Posterior vena cava (tissue), 2 donors: ENCODE results near the gene SOAT2. TPM values are rescaled to one million over a fixed set of nuclear protein-coding genes. Genes with fewer than 3 reads are reported as not detected.

ENCODE experiments used
- DNase-seq: peaks from one replicate; pipeline ENCODE4 v3.0.0-alpha.2; 2020; ENCODE audit warnings: low spot score
- intact Hi-C, 2 donors: fragments of 100-400 bp; cut with DNase I; formaldehyde crosslinking; loops; one replicate each; pipeline versions ENCODE4 v1.14.1 to v1.14.2; 2022 to 2023
- long read RNA-seq, 2 donors: library from polyadenylated mRNA; unstranded; transcript quantifications; one replicate each; pipeline ENCODE4 v2.0.0, GENCODE V29; 2020 to 2021
- total RNA-seq, 2 donors: library from RNA; stranded (reverse); fragmentation: NEBNext Ultra II Directional; extraction: Animal tissue kit (Norgen Biotek cat#: 25700); gene quantifications; one replicate each; pipeline ENCODE4 v1.2.1, GENCODE V29; 2021
- donor health status: DM: yes; HTN: yes; CAD: no.
- donor health status: DM: yes; HTN: yes; CAD: no.

SOAT2 gene, protein sequence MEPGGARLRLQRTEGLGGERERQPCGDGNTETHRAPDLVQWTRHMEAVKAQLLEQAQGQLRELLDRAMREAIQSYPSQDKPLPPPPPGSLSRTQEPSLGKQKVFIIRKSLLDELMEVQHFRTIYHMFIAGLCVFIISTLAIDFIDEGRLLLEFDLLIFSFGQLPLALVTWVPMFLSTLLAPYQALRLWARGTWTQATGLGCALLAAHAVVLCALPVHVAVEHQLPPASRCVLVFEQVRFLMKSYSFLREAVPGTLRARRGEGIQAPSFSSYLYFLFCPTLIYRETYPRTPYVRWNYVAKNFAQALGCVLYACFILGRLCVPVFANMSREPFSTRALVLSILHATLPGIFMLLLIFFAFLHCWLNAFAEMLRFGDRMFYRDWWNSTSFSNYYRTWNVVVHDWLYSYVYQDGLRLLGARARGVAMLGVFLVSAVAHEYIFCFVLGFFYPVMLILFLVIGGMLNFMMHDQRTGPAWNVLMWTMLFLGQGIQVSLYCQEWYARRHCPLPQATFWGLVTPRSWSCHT
- under 1 TPM; 0.32 to 0.90 TPM for total RNA-seq
- long read RNA-seq, donor 1, partial matches to known transcripts = 0 of 1 reads
- long read RNA-seq, donor 1, other reads (novel, unspliced or antisense) = 1 of 1 reads
- long read RNA-seq, donor 2, partial matches to known transcripts = 0 of 1 reads
- long read RNA-seq, donor 2, other reads (novel, unspliced or antisense) = 1 of 1 reads

DNA sequence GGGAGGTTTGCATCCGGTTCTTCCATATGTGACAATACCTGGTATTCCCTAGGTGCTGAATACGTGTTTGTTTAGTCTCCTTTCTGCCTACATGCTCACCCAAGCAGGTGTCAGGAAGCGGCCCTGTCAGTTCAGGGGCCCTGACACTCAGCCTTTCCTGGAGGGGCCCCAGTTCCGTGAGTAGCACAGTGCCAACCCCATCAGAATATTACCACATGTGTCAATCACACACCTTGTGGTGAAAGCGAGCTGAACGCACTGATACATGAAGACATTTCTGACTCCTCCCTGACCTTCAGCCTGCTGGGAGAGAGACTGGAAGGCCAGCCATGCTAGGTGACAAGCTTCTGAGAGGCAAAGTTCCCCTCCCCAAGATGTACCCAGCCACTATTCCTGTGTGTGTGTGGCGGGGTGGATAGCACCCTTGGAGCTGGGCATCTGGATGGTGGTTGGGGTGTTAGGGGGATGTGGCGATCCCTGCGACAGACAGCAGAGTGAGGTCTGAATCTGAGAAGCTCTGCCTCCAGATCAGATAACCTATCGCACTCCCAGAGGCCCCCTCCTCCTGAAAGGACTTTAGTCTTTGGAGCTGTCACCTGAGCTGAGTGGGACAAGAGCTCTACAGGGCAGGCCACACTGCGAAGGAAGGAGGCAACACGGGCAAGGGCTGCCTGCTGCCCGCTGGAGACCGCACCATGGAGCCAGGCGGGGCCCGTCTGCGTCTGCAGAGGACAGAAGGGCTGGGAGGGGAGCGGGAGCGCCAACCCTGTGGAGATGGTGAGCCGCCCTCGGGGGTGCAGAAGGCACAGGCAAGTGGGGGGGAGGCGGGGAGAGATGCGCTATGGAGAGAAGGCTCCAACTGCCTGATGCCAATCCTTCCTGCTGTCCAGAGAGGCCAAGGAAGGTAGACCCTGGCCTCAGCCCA lies at the start of gene SOAT2:
Gene SOAT2, plus strand, starts transcription at position 604 of the 925 bp plus-strand sequence. Its CDS starts 92 bp downstream, at position 696.
- DNase-seq = no peak
- intact Hi-C loops = loop anchor here (5.0 kb wide), 1 partner anchor 36 kb away; no protein-coding TSS in a partner anchor

DNA sequence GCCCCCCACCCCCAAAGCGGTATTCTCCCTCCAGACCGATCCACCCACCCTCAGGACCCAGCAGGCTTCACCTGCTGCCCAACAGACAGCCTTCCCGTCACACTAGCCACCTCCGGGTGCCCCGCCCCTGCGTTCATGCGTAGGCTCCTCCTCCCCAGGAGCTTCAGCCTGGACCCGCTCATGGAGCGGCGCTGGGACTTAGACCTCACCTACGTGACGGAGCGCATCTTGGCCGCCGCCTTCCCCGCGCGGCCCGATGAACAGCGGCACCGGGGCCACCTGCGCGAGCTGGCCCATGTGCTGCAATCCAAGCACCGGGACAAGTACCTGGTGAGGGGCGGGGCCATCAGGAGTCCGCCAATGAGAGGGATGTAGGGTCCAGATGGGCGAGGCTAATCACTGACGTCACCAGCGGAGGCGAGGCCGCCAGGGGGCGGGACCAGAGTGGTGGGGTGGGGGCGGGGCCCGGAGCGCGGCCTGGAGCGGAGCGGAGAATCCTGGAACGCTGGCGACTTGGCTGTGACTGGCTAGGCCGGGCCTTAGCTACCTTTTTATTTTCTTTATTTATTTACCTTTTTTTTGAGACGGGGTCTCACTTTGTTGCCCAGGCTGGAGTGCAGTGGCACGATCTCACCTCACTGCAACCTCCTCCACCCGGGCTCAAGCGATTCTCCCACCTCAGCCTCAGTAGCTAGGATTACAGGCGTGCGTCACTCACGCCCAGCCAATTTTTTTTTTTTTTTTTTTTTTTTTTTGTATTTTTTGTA lies 49.0 kb upstream of the SOAT2 start:
- peak; percentile 97 for DNase-seq
- intact Hi-C loops = no loop called here

DNA sequence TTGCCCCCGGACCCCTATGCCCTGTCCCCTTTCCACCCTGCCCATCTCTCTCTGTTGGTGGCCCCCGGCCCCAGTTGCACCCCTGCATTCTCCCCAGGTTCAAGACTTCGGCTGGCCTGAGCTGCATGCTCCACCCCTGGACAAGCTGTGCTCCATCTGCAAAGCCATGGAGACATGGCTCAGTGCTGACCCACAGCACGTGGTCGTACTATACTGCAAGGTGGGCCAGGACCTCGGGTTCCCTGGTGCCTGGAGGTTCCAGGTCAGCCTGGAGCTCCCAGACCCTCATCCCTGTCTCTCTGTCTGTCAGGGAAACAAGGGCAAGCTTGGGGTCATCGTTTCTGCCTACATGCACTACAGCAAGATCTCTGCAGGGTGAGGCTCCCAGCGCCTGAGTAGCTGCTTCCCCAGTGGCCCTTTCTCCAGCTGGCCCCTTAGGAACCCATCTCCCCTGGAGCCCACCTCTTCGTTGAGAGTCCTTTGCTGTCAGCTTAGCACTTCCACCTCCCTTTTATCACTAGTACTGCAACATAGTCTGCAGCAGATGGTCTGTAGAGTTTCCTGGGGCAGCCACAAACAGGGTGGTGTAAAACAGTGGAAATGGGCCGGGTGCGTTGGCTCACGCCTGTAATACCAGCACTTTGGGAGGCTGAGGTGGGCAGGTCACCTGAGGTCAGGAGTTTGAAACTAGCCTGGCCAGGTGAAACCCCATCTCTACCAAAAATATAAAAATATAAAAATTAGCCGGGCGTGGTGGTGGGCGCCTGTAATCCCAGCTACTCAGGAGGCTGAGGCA lies 47.6 kb upstream of the SOAT2 start:
- intact Hi-C loops = no loop called here
- DNase-seq = no peak

DNA sequence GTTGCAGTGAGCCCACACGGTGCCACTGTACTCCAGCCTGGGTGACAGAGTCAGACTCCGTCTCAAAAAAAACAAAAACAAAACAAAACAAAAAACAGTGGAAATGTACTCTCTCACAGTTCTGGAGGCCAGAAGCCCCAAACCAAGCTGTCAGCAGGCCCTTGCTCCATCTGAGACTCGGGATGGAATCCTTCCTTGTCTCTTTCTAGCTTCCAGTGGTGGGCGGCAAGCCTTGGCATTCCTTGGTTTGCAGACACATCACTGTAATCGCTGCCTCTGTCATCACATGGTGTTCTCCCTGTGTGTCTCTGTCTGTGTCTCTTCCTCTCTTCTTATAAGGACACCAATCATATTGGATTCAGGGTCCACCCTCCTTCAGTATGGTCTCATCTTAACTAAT lies 47.0 kb upstream of the SOAT2 start:
- intact Hi-C loops = no loop called here
- DNase-seq = no peak

DNA sequence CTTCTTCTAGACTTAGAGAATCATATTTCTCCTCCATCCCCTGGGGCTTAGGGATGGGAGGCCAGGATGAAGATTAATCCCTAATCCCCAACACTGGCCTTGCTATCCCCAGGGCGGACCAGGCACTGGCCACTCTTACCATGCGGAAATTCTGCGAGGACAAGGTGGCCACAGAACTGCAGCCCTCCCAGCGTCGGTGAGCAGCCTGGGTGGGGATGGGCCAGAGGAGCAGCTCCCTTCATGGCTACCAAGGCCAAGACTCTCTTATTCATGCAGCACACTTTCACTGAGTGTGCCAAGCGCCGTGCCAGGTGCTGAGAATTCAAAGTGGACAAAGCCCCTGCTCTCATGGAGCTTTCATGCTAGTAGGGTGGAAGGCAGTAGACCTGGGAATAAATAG lies 46.4 kb upstream of the SOAT2 start:
- intact Hi-C loops = no loop called here

DNA sequence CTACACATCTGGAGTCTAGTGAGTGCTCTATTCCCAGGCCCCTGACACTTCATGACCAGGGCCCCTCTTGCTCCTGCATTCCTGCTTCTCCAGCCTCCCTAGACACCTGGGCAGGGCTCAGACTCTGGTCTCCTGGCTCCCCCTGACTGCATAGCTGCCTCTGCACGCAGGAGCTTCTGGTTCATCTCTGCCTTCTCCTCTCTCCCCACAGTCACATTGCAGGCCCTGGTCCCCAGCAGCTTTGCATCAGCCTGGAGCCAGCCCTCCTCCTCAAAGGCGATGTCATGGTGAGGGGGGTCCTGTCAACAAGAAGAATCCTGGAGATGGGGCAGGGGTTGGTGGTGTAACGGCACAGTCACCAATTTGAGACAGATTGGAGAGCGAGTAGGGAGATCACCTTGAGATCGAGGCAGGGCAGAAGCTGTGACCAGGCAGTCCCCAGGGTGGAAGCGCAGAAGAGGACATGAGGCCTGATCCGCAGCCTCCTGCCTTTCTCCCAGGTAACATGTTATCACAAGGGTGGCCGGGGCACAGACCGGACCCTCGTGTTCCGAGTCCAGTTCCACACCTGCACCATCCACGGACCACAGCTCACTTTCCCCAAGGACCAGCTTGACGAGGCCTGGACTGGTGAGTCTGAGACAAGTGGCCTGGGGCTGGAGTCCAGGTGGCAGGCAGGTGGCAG lies 45.3 kb upstream of the SOAT2 start:
- intact Hi-C loops = no loop called here
- DNase-seq = peak; percentile 83

More for the DNA sequence above, 46.4 kb upstream of the SOAT2 start:
- DNase-seq = no peak

DNA sequence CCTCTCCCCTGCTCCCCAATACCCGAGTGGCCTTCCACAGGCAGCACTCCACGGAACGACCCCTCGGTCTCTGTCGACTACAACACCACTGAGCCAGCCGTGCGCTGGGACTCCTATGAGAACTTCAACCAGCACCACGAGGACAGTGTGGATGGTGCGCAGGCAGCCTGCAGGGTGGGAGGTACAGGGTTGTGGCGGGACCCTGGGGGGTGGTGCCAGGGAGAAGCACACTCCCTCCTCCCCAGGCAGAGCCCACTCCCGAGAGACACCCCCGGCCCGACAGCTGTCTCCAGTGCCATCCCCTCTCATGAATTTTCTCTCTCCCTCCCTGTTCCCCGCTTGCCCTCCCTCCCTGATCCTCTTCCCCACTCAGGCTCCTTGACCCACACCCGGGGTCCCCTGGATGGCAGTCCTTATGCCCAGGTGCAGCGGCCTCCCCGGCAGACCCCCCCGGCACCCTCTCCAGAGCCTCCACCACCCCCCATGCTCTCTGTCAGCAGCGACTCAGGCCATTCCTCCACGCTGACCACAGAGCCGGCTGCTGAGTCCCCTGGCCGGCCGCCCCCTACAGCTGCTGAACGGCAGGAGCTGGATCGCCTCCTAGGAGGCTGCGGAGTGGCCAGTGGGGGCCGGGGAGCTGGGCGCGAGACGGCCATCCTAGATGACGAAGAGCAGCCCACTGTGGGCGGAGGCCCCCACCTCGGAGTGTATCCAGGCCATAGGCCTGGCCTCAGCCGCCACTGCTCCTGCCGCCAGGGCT lies 44.4 kb upstream of the SOAT2 start:
- peak; percentile 82 for DNase-seq
- intact Hi-C loops = no loop called here

DNA sequence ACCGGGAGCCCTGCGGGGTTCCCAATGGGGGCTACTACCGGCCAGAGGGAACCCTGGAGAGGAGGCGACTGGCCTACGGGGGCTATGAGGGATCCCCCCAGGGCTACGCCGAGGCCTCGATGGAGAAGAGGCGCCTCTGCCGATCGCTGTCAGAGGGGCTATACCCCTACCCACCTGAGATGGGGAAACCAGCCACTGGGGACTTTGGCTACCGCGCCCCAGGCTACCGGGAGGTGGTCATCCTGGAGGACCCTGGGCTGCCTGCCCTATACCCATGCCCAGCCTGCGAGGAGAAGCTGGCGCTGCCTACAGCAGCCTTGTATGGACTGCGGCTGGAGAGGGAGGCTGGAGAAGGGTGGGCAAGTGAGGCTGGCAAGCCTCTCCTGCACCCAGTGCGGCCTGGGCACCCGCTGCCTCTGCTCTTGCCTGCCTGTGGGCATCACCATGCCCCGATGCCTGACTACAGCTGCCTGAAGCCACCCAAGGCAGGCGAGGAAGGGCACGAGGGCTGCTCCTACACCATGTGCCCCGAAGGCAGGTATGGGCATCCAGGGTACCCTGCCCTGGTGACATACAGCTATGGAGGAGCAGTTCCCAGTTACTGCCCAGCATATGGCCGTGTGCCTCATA lies 43.7 kb upstream of the SOAT2 start:
- intact Hi-C loops = no loop called here

DNA sequence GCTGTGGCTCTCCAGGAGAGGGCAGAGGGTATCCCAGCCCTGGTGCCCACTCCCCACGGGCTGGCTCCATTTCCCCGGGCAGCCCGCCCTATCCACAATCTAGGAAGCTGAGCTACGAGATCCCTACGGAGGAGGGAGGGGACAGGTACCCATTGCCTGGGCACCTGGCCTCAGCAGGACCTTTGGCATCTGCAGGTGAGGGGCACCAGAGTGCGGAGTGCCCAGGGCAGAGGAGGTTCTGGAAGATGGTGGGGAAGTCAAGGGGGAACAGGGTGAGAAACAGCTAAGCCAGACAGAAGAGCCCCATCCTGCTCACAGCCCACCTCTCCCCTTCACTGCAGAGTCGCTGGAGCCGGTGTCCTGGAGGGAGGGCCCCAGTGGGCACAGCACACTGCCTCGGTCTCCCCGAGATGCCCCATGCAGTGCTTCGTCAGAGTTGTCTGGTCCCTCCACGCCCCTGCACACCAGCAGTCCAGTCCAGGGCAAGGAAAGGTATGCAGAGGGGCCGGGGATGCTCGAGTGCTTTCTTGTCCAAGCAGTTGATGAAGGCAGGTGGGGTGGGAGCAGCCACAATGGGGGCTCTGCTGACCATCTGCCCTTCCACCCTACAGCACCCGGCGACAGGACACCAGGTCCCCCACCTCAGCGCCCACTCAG lies 43.1 kb upstream of the SOAT2 start:
- intact Hi-C loops = no loop called here

More for the DNA sequence above, 43.7 kb upstream of the SOAT2 start:
- peak; percentile 75 for DNase-seq

DNA sequence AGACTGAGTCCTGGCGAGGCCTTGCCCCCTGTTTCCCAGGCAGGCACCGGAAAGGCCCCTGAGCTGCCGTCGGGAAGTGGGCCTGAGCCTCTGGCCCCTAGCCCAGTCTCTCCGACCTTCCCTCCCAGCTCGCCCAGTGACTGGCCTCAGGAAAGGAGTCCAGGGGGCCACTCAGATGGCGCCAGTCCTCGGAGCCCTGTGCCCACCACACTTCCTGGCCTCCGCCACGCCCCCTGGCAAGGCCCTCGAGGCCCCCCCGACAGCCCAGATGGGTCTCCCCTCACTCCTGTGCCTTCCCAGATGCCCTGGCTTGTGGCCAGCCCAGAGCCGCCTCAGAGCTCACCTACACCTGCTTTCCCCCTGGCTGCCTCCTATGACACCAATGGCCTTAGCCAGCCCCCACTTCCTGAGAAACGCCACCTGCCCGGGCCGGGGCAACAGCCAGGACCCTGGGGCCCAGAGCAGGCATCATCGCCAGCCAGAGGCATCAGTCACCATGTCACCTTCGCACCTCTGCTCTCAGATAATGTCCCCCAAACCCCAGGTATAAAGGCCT lies 42.5 kb upstream of the SOAT2 start:
- intact Hi-C loops = no loop called here
- peak; percentile 79 for DNase-seq

More for the DNA sequence above, 43.1 kb upstream of the SOAT2 start:
- peak; percentile 80 for DNase-seq

DNA sequence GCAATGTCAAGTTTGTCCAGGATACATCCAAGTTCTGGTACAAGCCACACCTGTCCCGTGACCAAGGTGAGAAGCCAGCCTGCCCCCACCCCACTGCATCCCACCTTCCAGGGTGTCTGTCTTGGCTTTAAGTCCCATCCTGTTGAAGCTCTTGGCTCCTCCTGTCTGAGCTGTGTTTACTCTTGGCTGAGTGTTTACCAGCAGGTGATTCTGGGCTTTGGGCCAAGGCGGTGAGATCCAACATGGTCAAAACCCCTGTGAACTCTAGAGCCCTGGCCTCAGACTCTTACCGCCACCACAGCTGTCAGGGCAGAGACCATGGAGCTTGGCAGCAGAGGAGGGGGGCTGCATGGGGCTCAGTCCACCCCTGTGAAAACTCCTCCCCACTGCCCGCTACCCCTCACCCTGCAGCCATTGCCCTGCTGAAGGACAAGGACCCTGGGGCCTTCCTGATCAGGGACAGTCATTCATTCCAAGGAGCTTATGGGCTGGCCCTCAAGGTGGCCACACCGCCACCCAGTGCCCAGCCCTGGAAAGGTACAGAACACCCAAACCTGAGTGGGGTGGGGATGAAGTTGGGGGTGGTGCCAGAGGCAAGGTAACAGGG lies 41.8 kb upstream of the SOAT2 start:
- DNase-seq = peak; percentile 76
- intact Hi-C loops = no loop called here

DNA sequence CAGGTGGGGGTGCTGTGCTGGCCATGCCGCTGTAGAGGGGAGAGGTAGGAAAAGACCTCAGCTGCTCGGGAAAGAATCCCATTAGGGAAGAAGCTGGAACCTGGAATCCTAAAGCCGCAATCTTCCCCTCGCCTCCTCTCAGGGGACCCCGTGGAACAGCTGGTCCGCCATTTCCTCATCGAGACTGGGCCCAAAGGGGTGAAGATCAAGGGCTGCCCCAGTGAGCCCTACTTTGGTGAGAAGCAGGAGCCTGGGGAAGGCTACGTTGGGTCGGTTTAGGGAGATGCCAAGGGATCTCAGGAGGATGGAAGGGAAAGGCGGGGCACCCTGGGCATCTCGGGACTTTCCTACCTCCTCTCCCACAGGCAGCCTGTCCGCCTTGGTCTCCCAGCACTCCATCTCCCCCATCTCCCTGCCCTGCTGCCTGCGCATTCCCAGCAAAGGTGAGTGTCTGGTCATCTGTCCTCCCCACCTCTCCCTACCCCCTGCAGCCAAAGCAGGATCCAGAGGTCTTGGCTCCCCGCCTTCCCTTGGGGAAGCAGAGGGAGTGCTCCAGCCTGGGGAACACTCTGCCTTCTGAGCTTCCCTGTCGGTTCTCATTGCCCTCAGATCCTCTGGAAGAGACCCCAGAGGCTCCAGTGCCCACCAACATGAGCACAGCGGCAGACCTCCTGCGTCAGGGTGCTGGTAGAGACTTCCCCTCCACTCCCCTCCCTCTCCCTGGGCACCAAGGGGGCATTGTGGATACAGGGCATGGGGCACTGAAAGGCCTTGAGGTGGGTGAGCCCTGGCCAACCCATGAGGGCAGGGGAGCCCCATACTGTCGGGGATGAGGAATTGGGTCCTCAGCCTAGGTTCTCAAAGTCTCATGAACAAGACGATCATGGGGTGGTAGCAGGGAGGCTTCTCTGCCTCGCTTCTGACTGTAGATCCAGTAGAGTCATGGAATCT lies 41.0 kb upstream of the SOAT2 start:
- intact Hi-C loops = no loop called here
- DNase-seq = peak; percentile 74

DNA sequence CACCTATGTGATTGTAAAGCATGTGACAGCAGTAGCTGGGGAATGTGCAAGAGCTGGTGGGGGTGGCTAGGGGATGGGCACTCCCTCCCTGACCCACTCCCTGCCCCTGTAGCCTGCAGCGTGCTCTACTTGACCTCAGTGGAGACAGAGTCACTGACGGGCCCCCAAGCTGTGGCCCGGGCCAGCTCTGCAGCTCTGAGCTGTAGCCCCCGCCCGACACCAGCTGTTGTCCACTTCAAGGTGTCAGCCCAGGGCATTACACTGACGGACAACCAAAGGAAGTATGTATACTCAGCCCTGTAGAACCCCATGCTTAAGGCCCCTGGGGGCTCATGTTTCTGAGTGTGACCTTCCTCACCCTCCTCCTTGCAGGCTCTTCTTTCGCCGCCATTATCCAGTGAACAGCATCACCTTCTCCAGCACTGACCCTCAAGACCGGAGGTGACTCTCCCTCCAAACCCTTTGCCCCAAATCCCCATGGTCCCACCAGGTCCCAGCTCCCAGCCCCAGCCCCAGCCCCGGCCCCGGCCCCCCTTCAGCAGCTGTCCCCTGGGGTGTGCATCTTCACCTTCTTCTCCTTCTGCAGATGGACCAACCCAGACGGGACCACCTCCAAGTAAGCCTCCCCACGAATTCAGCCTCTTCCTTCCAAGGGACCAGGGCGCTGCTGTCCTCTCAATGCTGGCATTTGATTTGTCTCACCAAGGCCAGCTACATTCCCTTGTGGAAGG lies 40.1 kb upstream of the SOAT2 start:
- intact Hi-C loops = no loop called here
- DNase-seq = peak; percentile 76
